GM21717 (cell line): ENCODE data around the gene PFN4.
"Not testable (repeated sequence)": the region's sequence is repeated elsewhere in the genome, so short reads cannot be mapped to it uniquely, and the experiment has no call there.

Experiments
- ATAC-seq: cut with Tn5 transposase; IDR thresholded peaks from one replicate; pipeline ENCODE4 v1.9.1; 2021; ENCODE audit warnings: mild to moderate bottlenecking, moderate library complexity; ENCODE audit not compliant: unreplicated experiment

PFN4 gene

DNA sequence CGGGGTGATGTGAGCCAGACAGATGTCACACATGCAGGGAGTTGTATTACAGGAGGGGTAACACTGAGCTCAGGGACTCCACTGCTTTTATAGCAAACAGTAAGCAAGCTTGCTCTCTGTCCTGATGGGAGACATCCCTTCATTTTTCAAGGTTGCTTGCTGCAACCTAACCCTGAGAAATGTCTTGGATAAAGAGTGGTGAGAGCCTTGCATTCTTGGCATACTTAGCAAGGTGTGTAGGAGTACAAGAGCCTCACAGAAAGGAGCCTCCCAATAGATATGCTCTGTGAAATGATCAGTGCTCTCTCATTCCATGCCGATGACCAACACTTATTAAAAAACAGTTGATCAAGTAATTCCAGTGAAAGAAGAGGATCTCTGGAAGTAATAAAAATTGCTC is 8.1 kb downstream of the PFN4 start:
- no peak for ATAC-seq

DNA sequence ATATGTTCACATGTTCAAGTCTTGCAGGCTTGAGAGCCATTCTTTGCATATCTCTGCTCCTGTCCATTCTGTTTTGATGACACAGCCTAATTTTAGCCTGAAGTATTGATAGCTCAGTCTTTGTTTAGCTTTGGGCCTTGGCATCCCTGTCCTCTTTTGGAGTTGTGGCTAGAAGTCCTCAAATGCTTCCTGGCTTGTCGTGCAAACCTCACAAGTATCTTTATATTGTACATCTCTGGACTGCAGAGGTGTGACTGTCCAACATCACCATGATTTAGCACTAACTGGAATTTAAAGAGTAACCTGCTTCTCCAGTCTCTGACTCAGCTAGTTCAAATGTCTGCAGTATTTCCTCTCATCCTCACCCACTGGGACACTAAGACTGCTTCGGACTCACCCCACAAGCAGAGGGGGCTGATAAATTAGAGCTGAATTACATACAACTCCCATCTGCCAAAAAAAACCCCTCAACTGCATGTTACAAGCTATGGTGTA is 11.7 kb downstream of the PFN4 start:
- no peak for ATAC-seq

DNA sequence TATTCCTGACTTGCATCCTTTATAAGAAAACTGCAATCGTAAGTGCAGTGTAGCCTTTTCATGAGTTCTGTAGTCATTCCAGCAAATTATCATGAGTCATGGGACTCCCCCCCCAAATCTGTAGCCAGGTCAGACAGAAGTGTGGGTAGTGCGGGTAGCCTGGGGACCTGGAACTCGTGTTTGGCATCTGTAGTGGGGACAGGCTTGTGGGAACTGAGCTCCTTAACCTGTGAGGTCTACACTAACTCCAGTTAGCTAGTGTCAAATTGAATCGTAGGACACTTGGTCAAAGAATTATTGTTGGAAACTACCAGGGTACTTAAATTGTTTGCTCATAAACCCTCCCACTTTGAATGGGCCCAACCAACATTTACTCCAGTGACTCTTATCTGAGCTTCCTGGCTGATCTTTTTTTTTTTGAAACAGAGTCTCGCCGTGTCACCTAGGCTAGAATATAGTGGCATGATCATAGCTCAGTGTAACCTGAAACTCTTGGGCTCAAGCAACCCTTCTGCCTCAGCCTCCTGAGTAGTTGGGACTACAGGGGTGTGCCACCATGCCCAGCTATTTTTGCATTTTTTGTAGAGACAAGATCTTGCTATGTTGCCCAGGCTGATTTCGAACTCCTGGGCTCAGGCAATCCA is 12.4 kb downstream of the PFN4 start:
- ATAC-seq, result no peak

DNA sequence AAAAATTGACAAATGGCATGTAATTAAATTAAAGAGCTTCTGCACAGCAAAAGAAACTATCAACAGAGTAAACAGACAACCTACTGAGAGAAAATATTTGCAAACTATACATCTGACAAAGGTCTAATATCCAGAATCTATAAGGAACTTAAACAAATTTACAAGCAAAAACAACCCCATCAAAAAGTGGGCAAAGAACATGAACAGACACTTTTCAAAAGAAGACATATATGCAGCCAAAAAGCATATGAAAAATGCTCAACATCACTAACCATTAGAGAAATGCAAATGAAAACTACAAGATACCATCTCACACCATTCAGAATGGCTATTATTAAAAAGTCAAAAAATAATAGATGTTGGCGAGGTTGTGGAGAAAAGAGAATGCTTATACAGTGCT is 13.7 kb downstream of the PFN4 start:
- not testable (repeated sequence) for ATAC-seq

DNA sequence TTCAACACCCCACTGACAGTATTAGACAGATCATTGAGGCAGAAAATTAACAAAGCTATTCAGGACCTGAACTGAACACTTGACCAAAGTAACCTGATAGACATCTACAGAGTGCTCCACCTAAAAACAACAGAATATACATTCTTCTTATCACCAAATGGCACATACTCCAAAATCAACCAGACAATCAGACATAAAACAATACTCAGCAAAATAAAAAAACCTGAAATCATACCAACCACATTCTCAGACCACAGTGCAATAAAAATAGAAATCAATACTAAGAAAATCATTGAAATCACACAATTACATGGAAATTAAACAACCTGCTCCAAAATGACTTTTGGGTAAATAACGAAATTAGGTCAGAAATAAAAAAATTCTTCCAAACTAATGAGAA is 15.8 kb downstream of the PFN4 start:
- ATAC-seq, result no peak

DNA sequence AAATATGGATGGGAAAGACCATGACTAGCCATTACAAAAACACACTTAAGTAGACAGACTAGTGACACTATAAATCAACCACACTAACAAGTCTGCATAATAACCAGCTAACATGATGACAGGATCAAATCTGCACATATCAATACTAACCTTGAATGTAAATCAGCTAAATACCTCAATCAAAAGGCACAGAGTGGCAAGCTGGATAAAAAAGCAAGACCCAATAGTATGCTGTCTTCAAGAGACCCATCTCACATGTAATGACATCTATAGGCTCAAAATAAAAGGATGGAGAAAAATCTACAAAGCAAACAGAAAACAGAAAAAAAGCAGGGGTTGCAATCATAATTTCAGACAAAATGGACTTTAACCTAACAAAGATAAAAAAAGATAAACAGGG is 16.3 kb downstream of the PFN4 start:
- ATAC-seq, result no peak

DNA sequence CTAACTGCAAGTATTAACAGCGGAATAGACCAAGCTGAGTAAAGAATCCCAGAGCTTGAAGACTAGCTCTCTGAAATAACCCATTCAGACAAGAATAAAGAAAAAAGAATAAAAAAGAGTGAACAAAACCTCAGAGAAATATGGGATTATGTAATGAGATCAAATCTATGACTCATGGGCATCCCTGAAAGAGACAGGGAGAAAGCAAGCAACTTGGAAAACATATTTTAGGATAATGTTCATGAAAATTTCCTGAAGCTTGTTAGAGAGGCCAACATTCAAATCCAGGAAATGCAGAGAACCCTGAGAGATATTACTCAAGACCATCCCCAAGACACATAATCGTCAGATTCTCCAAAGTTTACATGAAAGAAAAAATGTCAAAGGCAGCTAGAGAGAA is 17.3 kb downstream of the PFN4 start:
- ATAC-seq, result no peak

DNA sequence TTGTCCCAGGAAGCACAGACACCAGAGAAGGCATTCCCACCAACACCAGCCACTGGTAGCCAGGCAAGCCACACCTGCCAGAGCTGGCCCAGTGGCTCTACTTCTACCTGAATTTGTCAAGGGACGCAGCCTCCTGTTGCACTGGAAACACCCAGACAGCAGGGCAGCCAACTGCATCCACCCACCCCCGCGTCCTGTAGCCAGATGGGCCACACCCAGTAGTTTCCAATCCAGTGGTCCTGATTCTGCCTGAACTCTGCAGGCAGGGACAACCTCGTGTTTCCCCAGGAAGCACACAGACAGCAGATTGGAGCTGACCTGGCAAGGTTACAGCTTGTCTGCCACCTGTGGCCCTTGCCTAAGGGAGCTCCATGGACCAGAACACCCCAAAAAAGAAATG is 18.2 kb downstream of the PFN4 start:
- ATAC-seq, result no peak

DNA sequence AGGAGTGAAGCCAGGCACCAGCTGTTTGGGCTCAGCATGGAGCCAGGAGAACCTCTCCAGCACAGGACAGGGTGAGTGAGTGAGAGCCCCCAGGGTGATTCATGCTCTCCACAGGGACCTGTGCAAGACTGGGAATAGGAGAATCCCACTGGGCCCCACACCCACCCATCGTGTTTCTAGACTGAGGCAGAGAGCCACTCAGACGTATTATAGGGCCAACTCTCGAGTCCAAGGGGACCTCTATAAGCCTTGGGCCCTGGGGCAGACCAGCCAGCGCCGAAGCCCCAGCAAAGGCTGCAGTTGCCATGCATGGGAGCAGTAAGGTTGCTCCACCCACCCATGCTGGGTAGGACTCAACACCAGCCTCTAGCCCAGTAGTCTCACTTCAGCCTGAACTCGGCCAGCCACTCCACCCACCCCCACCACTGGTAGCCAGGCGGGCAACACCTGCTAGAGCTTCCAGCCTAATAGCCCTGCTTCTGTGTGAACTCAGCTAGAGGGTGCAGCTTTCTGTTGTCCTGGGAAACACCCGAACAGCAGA is 19.0 kb downstream of the PFN4 start:
- no peak for ATAC-seq

DNA sequence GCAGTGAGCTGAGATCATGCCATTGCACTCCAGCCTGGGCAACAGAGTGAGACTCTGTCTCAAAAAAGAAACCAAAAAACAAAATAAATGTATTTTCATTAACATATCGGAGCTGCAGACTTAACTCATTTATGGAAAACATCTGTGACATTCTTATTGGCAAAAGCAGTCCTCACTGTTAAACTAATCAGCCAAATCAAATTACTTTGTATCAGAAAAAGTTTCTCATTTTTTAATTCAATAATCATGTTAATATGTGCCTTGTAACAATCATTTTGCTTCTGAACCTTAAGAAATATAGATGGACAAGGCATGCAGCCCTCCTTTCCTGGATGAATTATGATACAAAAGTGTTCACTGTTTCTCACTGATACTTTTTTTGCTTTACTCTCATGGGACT is 20.5 kb downstream of the PFN4 start:
- ATAC-seq, result no peak

DNA sequence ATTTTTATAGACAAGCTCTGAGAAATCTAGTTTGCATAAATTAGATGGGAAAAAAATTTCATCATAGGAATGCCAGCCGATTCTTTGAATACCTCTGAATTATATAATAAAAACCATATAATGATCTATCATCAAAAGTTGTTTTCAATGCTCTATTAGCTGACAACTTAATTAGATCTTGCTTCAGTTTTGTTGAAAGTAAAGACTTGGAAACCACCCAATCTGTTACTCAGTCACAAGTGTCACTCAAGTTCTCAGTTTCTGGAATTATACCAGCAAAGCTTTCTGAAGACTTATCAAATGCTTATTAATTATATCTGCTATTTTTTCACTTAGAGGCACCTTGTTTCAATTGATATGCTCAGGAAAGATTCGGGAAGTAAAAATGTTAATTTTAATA is 21.1 kb downstream of the PFN4 start:
- no peak for ATAC-seq

DNA sequence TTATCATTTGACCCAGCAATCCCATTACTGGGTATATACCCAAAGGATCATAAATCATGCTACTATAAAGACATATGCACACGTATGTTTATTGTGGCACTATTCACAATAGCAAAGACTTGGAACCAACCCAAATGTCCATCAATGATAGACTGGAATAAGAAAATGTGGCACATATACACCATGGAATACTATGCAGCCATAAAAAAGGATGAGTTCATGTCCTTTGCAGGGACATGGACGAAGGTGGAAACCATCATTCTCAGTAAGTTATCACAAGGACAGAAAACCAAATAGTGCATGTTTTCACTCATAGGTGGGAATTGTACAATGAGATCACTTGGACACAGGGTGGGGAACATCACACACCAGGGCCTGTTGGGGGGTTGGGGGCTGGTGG is 22.4 kb downstream of the PFN4 start:
- ATAC-seq, result not testable (repeated sequence)

DNA sequence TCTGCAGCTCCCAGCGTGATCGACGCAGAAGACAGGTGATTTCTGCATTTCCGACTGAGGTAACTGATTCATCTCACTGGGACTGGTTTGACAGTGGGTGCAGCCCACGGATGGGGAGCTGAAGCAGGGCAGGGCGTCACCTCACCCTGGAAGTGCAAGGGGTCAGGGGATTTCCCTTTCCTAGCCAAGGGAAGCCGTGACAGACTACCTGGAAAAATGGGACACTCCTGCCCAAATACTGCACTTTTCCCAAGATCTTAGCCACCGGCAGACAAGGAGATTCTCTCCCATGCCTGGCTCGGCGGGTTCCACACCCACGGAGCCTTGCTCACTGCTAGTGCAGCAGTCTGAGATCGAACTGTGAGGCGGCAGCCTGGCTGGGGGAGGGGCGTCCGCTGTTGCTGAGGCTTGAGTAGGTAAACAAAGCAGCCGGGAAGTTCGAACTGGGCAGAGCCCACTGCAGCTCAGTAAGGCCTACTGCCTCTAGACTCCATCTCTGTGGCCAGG is 27.9 kb downstream of the PFN4 start:
- ATAC-seq, result not testable (repeated sequence)

DNA sequence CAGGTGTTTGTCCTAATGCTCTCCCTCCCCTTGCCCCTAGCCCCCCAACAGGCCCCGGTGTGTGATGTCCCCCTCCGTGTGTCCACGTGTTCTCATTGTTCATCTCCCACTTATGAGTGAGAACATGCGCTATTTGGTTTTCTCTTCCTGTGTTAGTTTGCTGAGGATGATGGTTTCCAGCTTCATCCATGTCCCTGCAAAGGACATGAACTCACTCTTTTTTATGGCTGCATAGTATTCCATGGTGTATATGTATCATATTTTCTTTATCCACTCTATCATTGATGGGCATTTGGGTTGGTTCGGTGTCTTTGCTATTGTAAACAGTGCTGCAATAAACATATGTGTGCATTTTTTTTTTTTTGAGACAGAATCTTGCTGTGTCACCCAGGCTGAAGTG is 29.9 kb downstream of the PFN4 start:
- not testable (repeated sequence) for ATAC-seq

DNA sequence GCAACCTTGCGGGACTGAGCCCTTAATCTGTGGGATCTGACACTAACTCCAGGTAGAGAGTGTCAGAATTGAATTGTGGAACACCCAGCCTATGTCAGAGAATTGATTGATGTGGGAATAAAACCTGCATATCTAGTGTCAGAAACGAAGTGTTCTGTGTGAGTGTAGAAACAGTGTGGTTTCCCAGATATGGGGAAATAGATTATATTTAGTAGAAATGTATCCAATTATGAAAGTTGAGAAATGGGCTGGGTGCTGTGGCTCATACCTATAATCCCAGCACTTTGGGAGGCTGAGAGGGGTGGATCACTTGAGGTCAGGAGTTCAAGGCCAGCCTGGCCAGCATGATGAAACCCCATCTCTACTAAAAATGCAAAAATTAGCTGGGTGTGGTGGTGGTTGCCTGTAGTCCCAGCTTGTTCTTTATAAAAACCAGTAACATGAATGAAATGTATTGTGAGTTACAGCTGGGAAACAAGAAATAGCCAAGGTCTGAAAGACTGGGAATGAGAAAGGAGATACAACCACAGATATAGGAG is 34.2 kb downstream of the PFN4 start:
- no peak for ATAC-seq

DNA sequence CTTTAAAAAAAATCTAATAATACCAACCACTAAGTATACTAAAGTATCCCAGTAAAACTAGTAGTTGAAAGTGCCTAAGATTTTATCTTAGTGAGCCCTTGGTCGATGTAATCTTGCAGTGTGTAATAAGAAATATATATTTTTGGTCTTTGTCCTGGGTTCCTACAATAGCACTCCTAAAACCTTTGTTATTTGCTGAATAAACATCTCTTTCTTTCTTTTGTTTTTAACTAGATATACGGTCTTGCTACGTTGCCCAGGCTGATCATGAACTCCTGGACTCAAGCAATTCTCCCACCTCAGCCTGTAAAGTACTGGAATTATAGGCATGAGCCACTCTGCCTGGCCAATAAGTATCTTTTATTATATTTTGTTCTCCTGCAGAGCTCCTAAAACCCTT is 36.1 kb downstream of the PFN4 start:
- ATAC-seq, result no peak

DNA sequence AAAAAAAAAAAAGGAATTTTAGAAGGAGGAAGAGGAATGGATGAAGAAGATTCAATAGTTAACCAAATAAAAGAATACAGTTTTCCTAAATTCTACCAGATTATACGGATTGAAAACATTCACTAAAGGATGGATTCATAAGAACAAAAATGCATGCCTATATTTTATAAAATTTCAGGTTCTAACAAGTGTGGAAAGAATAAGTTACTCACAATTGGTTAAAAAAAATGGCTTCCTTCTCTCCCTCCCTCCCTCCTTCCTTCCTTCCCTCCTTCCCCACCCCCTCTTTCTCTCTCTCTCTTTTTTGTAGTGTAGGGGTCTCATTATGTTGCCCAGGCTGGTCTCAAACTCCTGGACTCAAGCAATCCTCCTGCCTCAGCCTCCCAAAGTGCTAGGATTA is 36.9 kb downstream of the PFN4 start:
- no peak for ATAC-seq

DNA sequence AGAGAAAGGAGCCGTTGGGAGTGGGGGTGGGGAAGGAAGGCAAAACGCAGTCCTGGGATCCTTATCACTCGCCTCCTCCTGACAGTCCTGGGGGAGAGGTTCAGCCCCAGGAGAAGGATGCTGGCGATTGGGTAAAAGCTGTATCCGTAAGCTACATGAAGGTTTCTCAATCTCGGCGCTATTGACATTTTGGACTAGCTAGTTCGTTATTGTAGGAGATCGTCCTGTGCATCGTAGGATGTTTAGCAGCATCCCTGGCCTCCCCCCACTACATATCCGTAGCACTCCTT is 38.0 kb downstream of the PFN4 start:
- no peak for ATAC-seq

DNA sequence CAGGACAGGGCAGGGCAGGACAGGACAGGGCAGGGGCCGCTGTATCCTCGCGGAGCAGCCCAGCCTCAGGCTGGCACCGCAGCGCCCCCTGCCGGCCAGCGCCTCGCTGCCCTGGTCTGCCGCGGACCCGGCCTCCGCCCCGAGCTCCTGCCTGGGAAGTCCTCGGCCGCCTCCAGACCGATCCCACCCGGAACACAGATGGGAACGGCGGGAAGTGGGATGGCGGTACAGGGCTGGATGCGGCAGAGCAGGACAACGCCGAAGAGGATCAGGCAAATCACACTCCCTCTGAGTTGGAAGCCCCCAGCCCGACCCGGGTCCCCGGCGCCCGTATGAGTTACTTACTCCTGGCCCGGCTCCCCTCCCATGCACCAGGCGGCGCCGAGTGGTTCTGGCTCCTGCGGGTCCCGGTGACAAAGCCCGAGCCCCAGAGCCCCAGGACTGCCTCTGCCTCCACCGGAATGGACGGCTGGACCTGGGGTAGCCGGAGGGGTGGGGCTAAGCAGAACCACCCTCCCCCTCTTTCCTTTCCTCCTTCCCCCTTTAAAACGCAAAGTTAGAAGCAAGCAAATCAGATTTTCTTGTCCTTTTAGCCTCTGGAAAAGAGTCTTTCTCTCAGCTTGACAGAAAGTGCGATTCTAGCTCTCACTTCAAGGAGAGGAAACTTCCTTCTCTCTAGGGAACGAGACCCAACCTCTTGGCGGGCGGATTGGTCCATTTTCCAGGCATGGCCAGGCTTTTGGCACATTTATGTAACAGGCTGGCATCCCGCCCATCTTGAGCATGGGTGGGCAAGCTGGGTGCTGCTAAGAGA is 38.5 kb downstream of the PFN4 start, which contains the start of gene TP53I3:
TP53I3 (minus strand) TSS at position 449 of the 814 bp plus-strand sequence. CDS start 508 bp downstream, outside the sequence.
- peak; percentile 86 for ATAC-seq

DNA sequence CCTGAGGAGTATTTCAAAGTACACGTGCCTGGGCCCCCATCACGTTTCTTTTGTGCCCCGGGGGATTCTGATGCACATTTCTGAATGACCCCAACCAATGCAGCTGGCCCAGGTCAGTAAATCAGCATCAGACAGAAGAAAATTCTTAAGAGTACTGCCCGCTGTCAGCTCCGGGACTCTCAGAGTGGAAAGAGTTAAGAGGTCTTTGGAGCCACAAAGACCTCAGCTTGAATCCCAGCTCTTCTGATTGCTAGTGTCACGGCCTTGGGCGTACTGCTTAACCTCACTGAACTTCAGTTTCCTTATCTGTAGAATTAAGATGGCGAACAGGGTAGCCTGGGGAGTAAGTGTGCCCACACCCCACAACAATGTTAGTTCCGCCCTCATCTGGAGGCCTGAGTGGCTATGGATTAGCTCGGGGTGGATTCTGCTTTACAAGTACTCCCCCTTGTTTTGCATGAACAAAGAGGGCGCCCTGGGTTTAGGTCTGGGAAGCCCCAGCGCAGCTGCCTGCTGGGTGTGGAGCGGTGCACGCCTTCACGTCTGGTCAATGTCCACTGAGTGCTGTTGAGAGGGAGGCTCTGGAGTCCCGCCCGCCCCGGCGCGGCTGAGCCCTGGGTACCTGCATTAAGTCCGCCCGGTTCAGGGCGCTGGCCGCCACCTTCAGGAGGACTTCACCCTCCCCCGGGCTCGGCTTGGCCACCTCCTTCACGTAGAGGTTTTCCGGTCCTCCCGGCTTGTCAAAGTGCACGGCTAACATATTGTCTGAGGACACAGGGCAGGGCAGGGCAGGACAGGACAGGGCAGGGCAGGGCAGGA is 39.4 kb downstream of the PFN4 start:
- ATAC-seq, result peak; percentile 82
